Frontal cortex (tissue), 4 donors: ENCODE measurements around the gene RPTOR. TPM values are rescaled to one million over a fixed set of nuclear protein-coding genes. Genes with fewer than 3 reads are reported as not detected.
A peak's percentile ranks its signal among the peaks of the same experiment; 100 is the strongest.
"Not testable (repeated sequence)": the region's sequence is repeated elsewhere in the genome, so short reads cannot be mapped to it uniquely, and the experiment has no call there.

Experiments used
- DNase-seq, 2 donors: peaks; one replicate each; pipeline ENCODE4 v3.0.0; 2012; ENCODE audit warnings: low spot score in 2 of 2
- FAIRE-seq: peaks from 2 replicates; lab custom pipeline; 2012; peaks lifted over from hg19 to GRCh38; lab: Jason Lieb, UNC
- total RNA-seq: library from RNA; depleted of rRNA; stranded (reverse); fragments of >200 nt; gene quantifications from one replicate; pipeline ENCODE4 v1.2.3, GENCODE V29; 2014
- donor health status: control.
- donor health status: control.
- donor health status: control.

The RPTOR gene
- total RNA-seq, 1 donor from 2014 or later: 12.2 TPM

DNA sequence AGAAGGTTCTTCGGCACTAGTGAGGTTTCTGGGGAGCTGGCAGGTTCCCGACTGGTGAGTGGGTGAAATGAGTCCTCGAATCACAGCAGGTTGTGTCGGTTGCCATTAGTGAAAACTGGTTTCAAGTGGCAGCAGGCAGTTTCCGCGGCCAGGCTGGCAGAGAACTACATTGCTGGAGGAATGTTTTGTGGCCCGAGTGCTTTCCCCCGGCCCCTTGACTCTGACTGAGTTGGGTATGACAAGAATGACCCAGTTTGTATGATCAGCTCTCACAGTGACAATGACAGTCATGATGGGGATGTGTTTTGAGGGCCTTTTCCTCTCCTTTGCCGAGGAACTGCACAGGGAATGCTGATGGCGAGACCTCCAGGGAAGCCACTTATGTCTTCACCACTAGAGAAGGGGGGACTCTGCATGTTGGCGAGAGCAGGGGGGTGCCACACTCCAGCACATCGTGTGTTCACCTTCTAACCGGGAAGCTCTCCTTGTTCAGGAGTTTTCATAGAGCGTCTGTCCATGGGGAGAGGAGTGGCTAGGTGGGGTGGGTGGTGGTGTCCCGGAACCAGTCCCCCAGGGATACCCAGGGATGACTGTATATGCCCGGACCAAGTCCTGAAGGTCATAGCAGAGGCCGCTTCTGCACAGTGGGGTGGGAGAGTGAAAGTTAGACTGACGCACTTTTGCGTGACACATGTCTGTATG lies 241.0 kb downstream of the RPTOR start:
- no peak for DNase-seq

DNA sequence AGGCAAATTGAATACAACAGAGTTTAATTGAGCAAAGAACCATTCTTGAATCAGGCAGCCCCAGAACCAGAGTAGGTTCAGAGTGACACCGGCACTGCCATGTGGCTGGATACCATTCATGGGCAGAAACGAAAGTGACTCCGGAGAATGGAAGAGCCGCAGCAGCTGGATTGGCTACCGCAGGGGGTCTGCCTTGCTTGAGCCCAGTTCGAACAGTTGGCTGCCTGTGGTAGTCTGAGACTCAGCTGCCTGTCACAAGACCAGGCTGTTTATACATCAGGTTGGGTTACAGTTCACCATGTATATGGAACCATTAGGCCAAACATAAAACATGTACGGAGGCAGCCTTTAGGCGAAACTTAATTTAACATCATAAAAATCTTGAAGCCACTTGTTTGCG lies 241.8 kb downstream of the RPTOR start:
- no peak for FAIRE-seq
- DNase-seq: no peak

More for the DNA sequence above, 241.0 kb downstream of the RPTOR start:
- no peak for FAIRE-seq

DNA sequence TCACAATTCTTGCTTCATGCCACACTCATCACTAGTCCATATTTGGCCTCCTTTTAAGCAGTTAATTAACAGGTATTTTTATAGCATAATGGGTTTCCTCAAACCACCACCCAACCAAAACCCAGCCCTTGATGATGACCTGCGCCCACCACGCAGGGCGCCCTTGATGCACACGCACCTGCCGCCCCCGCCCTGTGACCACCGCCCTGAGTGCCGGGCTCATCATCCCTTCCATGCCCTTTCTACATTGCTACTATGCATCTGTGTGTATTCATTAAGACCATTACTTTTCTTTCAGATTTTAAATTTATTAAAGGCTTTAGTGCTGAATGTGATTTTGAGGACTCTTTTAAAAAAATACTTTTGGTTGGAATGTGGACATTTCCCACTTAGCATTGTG lies 242.2 kb downstream of the RPTOR start:
- DNase-seq (no peak), FAIRE-seq (no peak)

DNA sequence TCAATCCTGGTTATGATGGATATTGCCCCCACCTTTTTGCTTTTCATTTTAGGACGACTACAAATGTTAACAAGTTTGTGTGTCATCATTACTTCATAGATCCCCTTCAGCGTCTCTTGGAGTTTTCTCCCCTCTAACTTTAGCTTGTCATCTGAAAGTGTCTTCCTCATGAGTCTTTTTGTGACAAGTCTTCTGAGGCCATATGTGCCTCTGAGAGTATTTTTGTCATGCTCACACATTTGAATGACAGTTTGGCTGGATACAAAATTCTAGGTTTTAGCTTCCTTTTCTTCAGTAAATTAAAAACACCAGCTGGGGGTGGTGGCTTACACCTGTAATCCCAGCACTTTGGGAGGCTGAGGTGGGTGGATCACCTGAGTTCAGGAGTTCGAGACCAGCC lies 243.2 kb downstream of the RPTOR start:
- FAIRE-seq (no peak), DNase-seq (no peak)

DNA sequence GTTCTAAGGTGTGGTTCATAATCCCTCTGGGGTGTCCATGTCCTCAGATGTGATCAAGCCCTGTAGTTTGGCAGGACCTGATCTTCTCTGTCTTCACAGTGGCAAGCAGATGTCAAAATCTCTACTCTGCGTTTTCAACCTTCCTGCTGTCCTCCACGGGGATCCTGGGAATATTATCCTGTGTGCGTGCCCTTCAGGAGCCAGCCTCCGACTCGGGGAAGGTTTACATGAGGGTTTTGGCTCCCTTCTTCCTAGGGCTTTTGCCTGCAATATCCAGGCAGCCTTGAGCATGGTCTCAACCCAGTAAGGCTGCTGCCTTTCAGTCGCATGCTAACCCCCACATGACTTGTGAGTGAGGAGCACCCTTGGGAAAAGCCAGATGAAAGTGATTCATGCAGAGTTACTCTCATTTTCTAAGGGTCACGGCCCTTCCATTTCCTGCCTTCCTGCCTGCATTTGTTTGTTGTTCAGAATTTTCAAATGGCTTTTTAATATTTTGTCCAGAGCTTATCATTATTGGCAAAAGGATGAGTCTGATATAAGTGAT lies 244.8 kb downstream of the RPTOR start:
- FAIRE-seq: no peak
- no peak for DNase-seq

DNA sequence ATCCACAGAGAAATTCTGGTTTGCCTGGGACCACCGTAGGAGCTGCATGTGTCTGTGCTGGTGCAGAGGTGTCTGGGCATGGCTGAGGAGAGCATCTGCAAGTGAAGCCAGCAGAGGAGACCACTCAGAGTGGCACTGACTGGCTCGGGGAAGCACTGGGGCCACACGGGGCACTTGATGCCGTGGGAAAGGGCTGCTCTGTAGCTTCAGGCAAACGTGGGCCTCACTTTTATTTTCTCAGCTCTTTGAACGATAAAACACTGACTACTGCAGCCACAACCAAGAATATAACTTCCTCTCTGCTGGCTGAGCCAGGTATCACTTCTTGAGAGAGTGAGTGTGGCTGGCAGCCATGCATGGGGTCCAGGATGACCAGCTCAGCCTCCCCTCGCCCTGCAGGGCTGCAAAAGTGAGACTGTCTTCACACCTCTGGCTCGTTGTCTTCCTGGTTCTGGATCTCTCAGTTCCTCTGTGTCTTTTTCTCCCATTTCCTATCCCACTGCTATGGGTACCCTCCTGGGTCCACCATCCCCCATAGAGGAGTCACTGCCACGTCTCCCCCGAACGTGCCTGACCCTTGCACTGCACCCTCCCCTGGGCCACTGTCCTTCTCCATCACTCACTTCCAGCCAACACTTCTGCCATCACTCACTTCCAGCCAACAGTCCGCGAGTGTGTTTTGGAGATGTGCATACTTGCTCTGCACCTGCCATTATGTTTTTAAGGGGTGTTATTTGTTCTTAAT lies 245.6 kb downstream of the RPTOR start:
- DNase-seq (no peak), FAIRE-seq (no peak)

DNA sequence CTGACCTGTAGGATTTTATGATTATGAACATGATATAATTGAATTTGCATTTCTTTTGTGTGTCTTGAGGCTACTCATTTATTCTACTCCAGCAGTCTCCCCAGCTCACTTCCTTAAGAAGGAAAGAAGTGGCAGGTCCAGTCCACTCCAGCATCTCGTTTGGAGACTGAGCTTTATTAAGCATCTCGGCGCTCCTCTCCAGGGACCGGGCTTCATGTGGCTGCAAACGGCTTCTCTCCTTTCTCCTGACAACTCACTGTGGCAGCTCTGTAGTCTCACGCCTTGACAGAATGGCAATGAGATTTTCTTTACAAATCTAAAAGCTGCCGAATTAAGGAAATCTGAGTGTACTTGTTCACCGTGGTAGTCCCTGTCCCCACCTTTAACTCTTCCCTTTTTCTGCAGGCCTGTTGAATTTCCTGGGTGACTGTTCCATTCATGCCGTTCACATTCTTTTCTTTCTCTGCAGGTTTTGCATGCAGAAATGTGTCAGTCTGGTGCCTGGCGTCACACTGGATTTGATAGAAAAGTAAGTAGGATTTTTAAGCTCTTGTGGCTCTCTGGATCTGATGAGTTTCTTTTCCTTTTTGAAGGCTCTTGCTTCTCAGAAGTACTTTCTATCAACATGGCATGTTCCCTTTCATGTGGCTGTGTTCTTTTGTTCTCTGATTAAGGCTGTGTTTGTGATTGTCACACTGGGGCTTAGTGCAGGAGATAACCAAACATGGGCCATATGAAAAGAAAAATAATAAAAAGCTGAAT lies 246.5 kb downstream of the RPTOR start:
- FAIRE-seq: no peak
- no peak for DNase-seq

DNA sequence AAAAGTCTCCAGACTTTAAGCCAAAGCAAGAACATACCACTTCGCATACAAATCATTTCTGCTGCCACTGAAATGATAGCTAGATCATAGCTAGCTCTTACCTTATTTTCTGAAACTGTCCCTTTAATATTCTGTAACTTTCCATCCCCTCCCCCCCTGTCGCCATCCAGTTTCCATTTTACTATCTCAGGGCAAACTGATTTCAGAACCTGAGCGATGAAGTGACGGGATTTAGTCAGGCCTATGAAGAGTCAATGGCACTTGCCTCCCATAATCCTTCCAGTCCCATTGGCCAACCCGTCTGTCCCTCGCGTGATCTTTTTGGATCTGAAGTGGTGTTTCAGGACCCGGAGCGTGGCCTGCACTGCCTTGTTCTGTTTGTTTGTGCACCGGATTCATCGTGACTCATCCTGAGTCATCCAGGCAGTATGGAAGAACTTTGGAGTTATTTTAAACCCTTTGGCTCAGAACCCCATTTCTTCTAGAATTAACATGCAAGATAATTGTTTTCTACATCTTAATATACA lies 247.2 kb downstream of the RPTOR start:
- DNase-seq: peak in 1 of 2 donors; percentile 54
- no peak for FAIRE-seq

DNA sequence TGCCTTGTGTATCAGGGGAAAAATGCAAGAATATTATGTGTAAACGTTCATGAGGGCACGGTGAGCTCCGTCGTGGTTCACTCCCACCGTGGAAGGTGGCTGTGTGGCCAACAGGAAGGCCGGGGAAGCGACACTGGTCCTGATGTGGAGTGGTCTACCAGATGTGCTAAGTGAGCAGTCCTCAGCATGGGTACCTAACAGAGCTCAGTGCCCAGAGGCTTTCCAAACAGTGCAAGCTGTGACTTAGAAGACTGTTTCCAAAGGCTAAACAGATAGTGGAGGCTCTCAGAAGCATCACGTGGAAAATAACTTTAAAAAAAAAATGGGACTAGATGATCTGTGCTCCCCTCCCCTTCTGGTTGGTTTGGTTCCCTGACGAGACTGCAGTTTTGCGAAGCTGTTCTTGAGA lies 247.7 kb downstream of the RPTOR start:
- no peak for DNase-seq

DNA sequence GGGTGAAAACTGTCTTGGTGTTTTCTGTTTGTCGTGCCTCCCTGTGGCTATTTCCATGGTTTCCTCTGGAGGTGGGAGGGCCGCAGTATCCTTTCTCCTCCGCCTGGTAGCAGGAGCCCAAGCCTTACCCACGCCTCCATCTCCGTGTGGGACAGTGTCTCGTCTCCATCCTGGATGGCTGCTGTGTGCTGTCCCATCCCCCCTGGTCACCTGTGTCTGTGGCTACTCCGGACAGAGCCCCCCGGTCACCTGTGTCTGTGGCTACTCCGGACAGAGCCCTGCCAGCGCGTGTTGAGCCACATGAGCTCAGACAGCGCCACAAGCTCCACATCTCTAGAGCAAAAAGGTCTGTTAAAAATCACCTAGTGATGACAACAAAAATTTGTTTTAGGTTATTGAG lies 248.8 kb downstream of the RPTOR start:
- DNase-seq: no peak
- no peak for FAIRE-seq

More for the DNA sequence above, 247.7 kb downstream of the RPTOR start:
- no peak for FAIRE-seq

DNA sequence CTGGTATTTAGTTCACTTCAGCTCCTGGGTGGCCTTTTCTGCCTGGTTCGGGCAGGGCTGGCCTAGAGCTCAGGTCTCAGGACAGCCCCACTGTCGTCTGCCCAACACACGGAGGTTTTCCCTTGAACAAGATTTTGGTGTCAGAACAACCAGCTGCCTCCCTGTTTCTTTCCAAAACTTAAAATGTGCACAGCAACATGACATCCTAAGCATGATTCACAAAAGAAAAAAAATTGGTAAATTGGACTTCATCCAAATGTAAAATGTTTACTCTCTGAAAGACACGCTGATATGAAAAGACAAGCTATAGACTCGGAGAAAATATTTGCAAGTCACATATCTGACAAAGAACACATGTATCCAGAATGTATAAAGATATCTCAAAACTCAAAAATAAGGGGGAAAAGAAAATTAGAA lies 249.2 kb downstream of the RPTOR start:
- FAIRE-seq: no peak
- no peak for DNase-seq

DNA sequence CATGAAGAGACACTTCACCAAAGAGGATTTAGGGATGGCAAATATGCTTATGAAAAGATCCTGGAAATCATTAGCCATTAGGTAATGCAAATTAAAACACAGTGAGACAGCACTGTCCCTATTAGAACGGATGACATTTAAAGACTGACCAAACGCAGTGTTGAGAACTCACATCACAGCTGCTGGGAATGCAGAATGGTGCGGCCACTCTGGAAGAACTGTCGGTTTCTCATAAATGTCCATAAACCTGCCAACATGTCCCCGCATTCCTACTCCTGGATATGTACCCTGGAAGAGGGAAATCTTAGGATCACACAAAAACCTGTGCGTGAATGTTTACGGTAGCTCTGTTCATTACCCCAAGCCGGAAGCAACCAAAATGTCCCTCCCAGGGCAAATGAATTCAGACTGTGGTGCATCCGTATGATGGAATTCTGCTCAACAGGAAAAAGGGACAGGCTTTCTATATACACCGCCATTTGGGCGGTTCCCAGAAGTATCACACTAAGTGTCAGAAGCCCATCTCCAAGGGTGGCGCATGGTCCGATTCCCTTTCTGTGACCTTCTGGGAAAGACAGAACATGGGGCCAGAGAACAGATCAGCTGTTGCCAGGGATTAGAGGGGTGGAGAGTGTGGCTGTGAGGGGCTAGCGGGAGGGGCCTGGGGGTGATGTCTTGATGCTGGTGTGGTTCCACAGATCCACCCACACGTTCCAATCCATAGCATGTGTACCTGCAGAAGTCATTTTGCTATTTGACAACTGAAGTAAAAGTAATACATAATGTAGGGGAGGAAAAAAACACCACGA lies 249.8 kb downstream of the RPTOR start:
- FAIRE-seq (no peak), DNase-seq (no peak)

DNA sequence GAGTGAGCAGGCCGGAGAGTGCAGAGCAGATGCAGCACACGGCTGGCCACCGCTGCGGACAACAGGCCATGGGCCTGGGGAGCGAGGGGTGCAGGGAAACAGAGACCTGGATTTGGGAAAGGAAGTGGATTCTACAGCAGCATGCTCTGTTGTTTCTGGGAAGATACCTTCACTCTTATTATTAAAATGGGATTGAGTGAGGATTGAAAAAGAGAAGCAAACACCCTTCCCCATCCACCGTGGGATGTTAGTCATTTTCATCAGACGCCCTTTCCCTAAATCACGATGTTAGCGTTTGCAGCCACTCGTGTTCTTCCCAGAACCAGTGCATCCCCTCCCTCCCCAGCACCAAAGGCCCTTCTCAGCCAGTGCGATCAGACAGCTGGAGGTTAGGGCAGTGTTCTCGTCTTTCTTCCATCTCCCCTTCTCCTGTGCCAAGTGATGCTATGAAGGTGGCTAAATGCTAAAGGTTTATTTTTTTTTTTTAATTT lies 250.5 kb downstream of the RPTOR start:
- FAIRE-seq (no peak), DNase-seq (no peak)

DNA sequence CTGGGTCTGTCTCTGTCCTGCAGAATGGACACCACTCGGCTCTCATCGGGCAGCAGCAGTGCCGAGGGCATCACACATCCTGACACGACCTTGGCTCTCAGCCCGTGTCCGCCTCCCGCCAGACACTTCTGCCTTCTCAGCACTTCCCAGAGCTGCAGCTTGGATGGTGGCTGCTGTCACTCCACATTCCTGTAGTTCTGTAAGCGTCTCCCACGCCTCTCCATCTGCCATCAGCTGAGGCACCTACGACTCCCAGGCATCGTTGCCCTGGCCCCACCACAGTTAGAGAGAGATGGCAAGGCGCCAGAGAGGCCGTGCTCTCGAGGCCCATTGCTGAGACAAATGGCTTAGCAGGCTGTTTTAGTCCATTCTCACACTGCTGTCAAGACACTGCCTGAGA lies 251.1 kb downstream of the RPTOR start:
- DNase-seq: peak; percentile 57 to 60

DNA sequence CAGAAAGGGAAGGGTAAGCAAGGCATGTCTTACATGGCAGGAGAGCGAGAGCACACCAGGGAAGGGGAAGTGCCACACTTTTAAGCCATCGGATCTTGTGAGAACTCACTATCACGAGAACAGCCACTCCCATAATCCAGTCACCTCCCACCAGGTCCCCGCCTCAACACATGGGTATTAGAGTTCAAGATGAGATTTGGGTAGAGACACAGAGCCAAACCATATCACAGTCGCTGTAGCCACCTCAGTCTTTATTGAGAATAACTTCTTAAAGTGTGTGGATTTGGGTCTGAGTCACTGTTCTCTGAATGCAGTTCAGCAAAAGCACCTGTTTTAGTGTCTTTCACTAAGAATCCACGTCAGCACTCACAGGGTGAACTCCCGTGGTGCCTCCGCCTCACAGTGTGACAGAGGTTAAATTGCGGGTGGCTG lies 251.8 kb downstream of the RPTOR start:
- no peak for DNase-seq
- FAIRE-seq: no peak

More for the DNA sequence above, 251.1 kb downstream of the RPTOR start:
- FAIRE-seq: no peak

DNA sequence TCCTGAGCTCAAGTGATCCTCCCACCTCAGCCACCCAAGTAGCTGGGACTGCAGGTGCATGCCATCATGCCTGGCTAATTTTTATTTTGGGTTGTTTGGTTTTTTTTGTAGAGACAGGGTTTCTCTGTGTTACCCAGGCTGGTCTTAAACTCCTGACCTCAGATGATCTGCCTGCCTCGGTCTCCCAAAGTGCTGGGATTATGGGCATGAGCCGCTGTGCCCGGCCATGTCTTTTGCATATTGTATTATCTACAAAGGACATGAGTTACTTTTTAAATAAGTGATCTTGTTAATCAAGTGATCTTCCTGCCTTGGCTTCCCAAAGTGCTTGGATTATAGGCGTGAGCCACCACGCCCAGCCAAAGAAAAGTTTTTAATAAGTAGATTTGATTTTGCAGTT lies 252.6 kb downstream of the RPTOR start:
- DNase-seq, FAIRE-seq: not testable (repeated sequence)

DNA sequence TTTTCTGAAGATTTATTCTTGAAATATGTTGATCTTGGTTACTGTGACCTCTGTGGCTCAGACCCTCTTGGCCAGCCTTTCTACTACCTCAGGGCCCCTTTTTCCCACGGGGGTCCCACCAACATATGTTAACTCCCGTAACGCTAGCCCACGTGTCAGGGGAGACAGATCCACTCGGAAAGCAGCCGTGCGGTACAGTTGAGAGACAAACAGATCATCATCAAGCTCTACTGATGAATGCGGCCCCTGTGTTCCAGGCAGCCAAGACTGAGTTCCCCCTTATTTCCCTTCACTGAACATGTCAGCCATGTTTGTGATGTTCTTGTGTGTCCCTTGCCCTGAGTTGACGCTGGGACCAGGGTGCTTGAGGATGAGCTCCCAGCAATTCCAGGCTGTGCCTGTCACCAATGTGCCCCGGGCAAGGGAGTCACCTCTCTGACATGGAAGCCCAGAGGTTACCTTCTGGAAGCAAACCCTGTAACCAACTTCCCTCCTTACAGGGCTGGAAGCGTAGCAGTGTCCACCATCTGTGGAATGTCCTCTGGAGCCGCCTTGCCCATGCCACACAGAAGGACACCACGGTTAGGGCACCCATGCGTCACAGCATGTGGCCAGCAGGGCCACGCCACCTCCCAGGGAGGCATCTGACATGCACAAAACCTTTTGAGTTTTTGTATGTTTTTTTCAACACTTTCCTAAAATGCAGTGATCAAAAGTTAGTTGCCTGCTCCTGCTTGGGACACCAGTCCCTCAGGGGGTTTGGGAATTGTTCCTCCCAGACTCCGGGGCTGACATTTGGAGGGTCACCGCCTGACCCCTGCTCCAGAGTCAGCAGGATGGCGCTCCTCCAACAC lies 253.3 kb downstream of the RPTOR start:
- FAIRE-seq (no peak), DNase-seq (no peak)
